Natural killer cell (primary cell): ENCODE data around the gene CASP9. TPM values are rescaled to one million over a fixed set of nuclear protein-coding genes. Genes with fewer than 3 reads are reported as not detected.

ENCODE experiments used
- ATAC-seq, 3 donors: fragments of 150-1000 bp in 2 of 3; fragments of 200-7000 bp in 1 of 3; cut with Tn5 transposase; 1 replicate in 1 of 3; 2 replicates in 2 of 3; pipeline ENCODE4 v1.10.0; 2021; ENCODE audit warnings: mild to moderate bottlenecking in 2 of 3, moderate library complexity in 2 of 3
- DNase-seq, 2 donors: peaks; one replicate each; pipeline versions ENCODE4 v3.0.0 to v3.0.0-alpha.2; 2013 to 2021; ENCODE audit warnings: mixed read lengths in 1 of 2
- H3K27ac ChIP-seq: one replicate; pipeline ENCODE4 v1.5.1; 2013; ENCODE audit warnings: mild to moderate bottlenecking, low read length
- H3K27me3 ChIP-seq: one replicate; pipeline ENCODE4 v1.6.1; 2013; ENCODE audit warnings: low read length; ENCODE audit not compliant: control insufficient read depth, insufficient read depth
- H3K36me3 ChIP-seq: one replicate; pipeline ENCODE4 v1.6.1; 2013; ENCODE audit warnings: low read length; ENCODE audit not compliant: control insufficient read depth, insufficient read depth
- H3K4me1 ChIP-seq: one replicate; pipeline ENCODE4 v1.6.1; 2013; ENCODE audit warnings: low read length; ENCODE audit not compliant: control insufficient read depth, insufficient read depth
- H3K4me3 ChIP-seq: one replicate; pipeline ENCODE4 v1.5.1; 2013; ENCODE audit warnings: low read length
- H3K9me3 ChIP-seq: one replicate; pipeline ENCODE4 v1.6.1; 2013; ENCODE audit warnings: low read length; ENCODE audit not compliant: control insufficient read depth, insufficient read depth
- H3K27ac Mint-ChIP-seq, 2 donors: one replicate each; pipeline ENCODE4 v1.8.0; 2022; ENCODE audit warnings: mild to moderate bottlenecking in 2 of 2, mixed read lengths in 2 of 2, moderate library complexity in 1 of 2
- H3K27me3 Mint-ChIP-seq, 2 donors: one replicate each; pipeline ENCODE4 v1.8.0; 2022; ENCODE audit warnings: low read depth in 2 of 2, mixed read lengths in 2 of 2
- H3K36me3 Mint-ChIP-seq: one replicate; pipeline ENCODE4 v1.8.0; 2022; ENCODE audit warnings: mixed read lengths
- H3K4me1 Mint-ChIP-seq, 2 donors: one replicate each; pipeline ENCODE4 v1.8.0; 2022; ENCODE audit warnings: mixed read lengths in 2 of 2
- H3K4me3 Mint-ChIP-seq: one replicate; pipeline ENCODE4 v1.8.0; 2022; ENCODE audit warnings: mild to moderate bottlenecking, moderate library complexity, mixed read lengths
- H3K9me3 Mint-ChIP-seq, 2 donors: one replicate each; pipeline ENCODE4 v1.8.0; 2022; ENCODE audit warnings: mixed read lengths in 2 of 2
- CTCF ChIP-seq: fragments of 200-600 bp; IDR thresholded peaks from one replicate; pipeline ENCODE4 v1.8.0; 2022; ENCODE audit warnings: antibody characterized with exemption
- WGBS: methylation state at CpG from one replicate; pipeline ENCODE4 v1.1.7; 2013; ENCODE audit warnings: missing lambda C conversion rate; ENCODE audit not compliant: insufficient coverage; 5-methylcytosine and 5-hydroxymethylcytosine counted together
- intact Hi-C: fragments of 100-400 bp; cut with micrococcal nuclease; formaldehyde crosslinking; loops from one replicate; pipeline ENCODE4 v1.14.2; 2022
- total RNA-seq, 4 donors: library from RNA; stranded (reverse); fragments of 120-200 nt in 1 of 4; gene quantifications; one replicate each; pipeline versions ENCODE4 v1.2.3 to v1.2.4, GENCODE V29; 2013 to 2022

The CASP9 gene
- total RNA-seq, 3 donors from 2014 or later (not counting 1 experiment from before 2014, with no cell fraction given) = 13.4 to 20.5 (median 13.5) TPM

DNA sequence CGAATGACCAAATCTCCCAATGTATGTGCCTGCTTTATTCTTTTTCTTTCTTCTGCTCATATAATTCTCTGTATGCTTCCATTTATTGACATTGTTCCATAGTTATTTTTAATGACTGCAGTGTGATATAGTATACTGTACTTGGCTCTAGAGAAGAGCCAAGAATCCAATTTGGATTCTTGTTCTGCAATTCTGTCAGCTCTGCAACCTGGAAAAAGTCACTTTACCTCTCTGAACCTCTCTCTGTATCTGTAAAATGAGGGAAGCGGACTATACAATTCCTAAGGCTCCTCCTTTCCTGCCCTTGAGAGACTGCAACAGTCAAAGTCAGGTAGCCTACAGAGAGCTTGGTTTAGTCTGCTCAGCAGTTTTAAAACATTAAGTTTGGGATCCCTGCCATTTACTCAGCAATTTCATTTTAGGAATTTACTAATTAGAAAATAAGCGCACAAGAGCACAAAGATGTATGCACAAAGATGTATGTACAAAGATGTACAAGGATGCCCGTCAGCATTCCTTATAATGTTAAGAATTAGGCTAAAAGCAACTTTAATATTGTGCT, 17.3 kb upstream of the CASP9 start:
- Histone ChIP-seq H3K36me3 (peaks cover 61% of the 10 kb centered on the region), H3K9me3 (no peaks in the 10 kb centered on the region), H3K4me3 (no peak overlapping the region), H3K27ac (no peak overlapping the region), H3K4me1 (no peaks in the 10 kb centered on the region), H3K27me3 (no peaks in the 10 kb centered on the region)
- 96% methylated on average over 2 of the region's 4 CpGs for WGBS
- intact Hi-C loops = no loop called here
- Mint-ChIP-seq H3K4me1 (no peaks in the 10 kb centered on the region), H3K27me3 (no peaks in the 10 kb centered on the region), H3K4me3 (no peak overlapping the region), H3K36me3 (peaks cover 3% of the 10 kb centered on the region), H3K27ac (no peak overlapping the region), H3K9me3 (no peaks in the 10 kb centered on the region)
- no peak for TF ChIP-seq CTCF
- ATAC-seq = no peak
- no peak for DNase-seq

- no peak for ATAC-seq
- H3K36me3 Mint-ChIP-seq = peaks cover 6% of the 10 kb centered on the region
- H3K27ac Mint-ChIP-seq = no peak overlapping the region
Measured at GRCh38 chr1:15540186-15540585, 16.2 kb upstream of the CASP9 start.

DNA sequence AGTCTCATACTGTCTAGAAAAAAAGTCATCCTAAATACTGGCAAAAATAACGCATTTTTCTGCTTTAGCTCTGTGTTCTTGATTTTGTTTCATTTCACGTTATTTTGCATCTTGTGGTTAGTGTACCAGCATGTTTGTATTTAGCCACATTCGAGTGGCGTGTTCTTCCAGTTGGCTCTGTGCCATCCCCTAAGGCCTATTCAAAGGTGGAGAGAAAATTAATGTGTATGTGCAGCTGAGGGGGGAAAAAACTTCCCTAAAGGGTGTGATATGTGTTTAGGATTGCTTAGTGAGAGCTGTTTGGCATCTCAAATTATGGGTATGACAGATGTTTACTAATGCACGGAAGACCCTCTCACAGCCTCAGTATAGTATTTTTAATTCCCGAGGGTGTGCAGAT, 14.8 kb upstream of the CASP9 start:
- H3K4me1 Mint-ChIP-seq = no peaks in the 10 kb centered on the region
- DNase-seq = no peak
- 60% methylated on average over 4 of the region's 6 CpGs for WGBS
- H3K4me1 ChIP-seq = no peaks in the 10 kb centered on the region
- no peaks in the 10 kb centered on the region for H3K9me3 ChIP-seq
- H3K36me3 ChIP-seq = peaks cover 48% of the 10 kb centered on the region
- no peaks in the 10 kb centered on the region for H3K27me3 ChIP-seq
- no peak for ATAC-seq
- TF ChIP-seq CTCF = no peak
- intact Hi-C loops = no loop called here
- no peaks in the 10 kb centered on the region for H3K27me3 Mint-ChIP-seq
- no peak overlapping the region for H3K4me3 ChIP-seq
- H3K9me3 Mint-ChIP-seq = no peaks in the 10 kb centered on the region
- H3K4me3 Mint-ChIP-seq = no peak overlapping the region
- H3K36me3 Mint-ChIP-seq = peaks cover 6% of the 10 kb centered on the region
- H3K27ac Mint-ChIP-seq = no peak overlapping the region
- no peak overlapping the region for H3K27ac ChIP-seq

More at GRCh38 chr1:15540186-15540585, 16.2 kb upstream of the CASP9 start:
- Mint-ChIP-seq H3K4me3 (no peak overlapping the region), H3K27me3 (no peaks in the 10 kb centered on the region), H3K9me3 (no peaks in the 10 kb centered on the region), H3K4me1 (no peaks in the 10 kb centered on the region)
- WGBS = 95% methylated on average over 7 of the region's 8 CpGs
- Histone ChIP-seq H3K4me1 (no peaks in the 10 kb centered on the region), H3K4me3 (no peak overlapping the region), H3K27ac (no peak overlapping the region), H3K27me3 (no peaks in the 10 kb centered on the region), H3K36me3 (peaks cover 52% of the 10 kb centered on the region), H3K9me3 (no peaks in the 10 kb centered on the region)
- no peak for TF ChIP-seq CTCF
- no peak for DNase-seq
- intact Hi-C loops = no loop called here

DNA sequence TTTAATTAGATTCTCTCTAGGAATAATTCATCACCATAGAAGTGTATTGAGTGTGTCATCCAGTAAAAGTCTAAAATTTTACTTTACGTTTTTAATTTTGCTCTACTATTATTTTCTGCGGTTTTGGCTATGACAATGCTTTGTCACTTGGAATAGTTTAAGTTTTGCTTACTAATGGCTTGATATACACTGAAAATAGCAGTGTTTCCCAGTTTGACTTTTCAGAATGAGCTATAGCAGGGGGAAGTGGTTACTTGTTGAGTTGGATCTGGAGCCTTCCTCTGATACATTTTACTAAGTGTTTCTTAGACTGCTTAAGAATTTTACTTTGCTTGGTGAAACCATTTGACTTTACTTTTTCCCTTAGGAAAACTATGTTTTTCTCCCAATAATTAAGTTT, 7.7 kb upstream of the CASP9 start:
- H3K4me1 ChIP-seq = peaks cover 6% of the 10 kb centered on the region
- H3K9me3 ChIP-seq = no peaks in the 10 kb centered on the region
- Mint-ChIP-seq H3K4me1 (peaks cover 13 to 17% of the 10 kb centered on the region in 2 donors), H3K4me3 (no peak overlapping the region), H3K36me3 (peaks cover 6% of the 10 kb centered on the region), H3K27me3 (no peaks in the 10 kb centered on the region), H3K27ac (peak overlapping the region in 1 of 2 donors; percentile 26), H3K9me3 (no peaks in the 10 kb centered on the region)
- intact Hi-C loops = no loop called here
- ATAC-seq (no peak), DNase-seq (no peak)
- no peaks in the 10 kb centered on the region for H3K27me3 ChIP-seq
- no CpG with 5 or more reads among the region's 2 CpGs for WGBS
- peaks cover 12% of the 10 kb centered on the region for H3K36me3 ChIP-seq
- H3K27ac ChIP-seq = no peak overlapping the region
- no peak for TF ChIP-seq CTCF
- H3K4me3 ChIP-seq = no peak overlapping the region
